ENCODE measurements around the gene MYO9A. TPM values are rescaled to one million over a fixed set of nuclear protein-coding genes. Genes with fewer than 3 reads are reported as not detected.
A peak's percentile ranks its signal among the peaks of the same experiment; 100 is the strongest.

Gene MYO9A
- total RNA-seq, 1 donor from 2014 or later = 38.5 TPM

- no peaks in the 10 kb centered on the region for H3K36me3 ChIP-seq
- H2AFZ ChIP-seq (replicated peaks) = no peak overlapping the region
- no peaks in the 10 kb centered on the region for H3K9me3 Mint-ChIP-seq
- no peaks in the 10 kb centered on the region for H3K27me3 Mint-ChIP-seq (ENCODE audit: insufficient read depth, low read depth)
- no peak overlapping the region for H3K9ac ChIP-seq
- no peaks in the 10 kb centered on the region for H3K9me3 ChIP-seq (ENCODE audit: low read depth)
- TF ChIP-seq EZH2phosphoT487 (IDR thresholded peaks at IDR 0.05) = no peak
- TF ChIP-seq CTCF (IDR thresholded peaks at IDR 0.05) = no peak
- no peak for TF ChIP-seq EZH2 (IDR thresholded peaks at IDR 0.05)
- no peaks in the 10 kb centered on the region for H3K4me1 Mint-ChIP-seq
- no peaks in the 10 kb centered on the region for H3F3A ChIP-seq (ENCODE audit: low read depth)
- H3K27ac ChIP-seq = no peak overlapping the region
- H3K4me3 Mint-ChIP-seq = no peak overlapping the region
- no peak overlapping the region for H3K4me2 ChIP-seq
- H3K79me2 ChIP-seq (ENCODE audit: low read depth) = no peaks in the 10 kb centered on the region
- H4K20me1 ChIP-seq (ENCODE audit: low read depth) = peaks cover 3% of the 10 kb centered on the region
- DNase-seq (ENCODE audit: low spot score) = no peak
- H3K4me1 ChIP-seq = no peaks in the 10 kb centered on the region
- H3K27ac Mint-ChIP-seq = no peak overlapping the region
- H3K27me3 ChIP-seq = no peaks in the 10 kb centered on the region
- no peak overlapping the region for H3K4me3 ChIP-seq
- H3K36me3 Mint-ChIP-seq = no peaks in the 10 kb centered on the region
Measured at GRCh38 chr15:72127724-72128322, 9.9 kb upstream of the MYO9A start.

- Histone ChIP-seq H3K27ac (no peak overlapping the region), H3F3A (ENCODE audit: low read depth) (no peaks in the 10 kb centered on the region), H3K9ac (no peak overlapping the region), H3K9me3 (ENCODE audit: low read depth) (no peaks in the 10 kb centered on the region), H4K20me1 (ENCODE audit: low read depth) (peaks cover 3% of the 10 kb centered on the region), H3K4me2 (no peak overlapping the region), H3K27me3 (no peaks in the 10 kb centered on the region), H3K79me2 (ENCODE audit: low read depth) (peaks cover 20% of the 10 kb centered on the region), H2AFZ (replicated peaks) (no peak overlapping the region), H3K36me3 (no peaks in the 10 kb centered on the region), H3K4me3 (no peak overlapping the region), H3K4me1 (no peaks in the 10 kb centered on the region)
- no peaks in the 10 kb centered on the region for H3K9me3 Mint-ChIP-seq
- no peak overlapping the region for H3K27ac Mint-ChIP-seq
- no peak overlapping the region for H3K4me3 Mint-ChIP-seq
- peaks cover 5% of the 10 kb centered on the region for H3K4me1 Mint-ChIP-seq
- no peaks in the 10 kb centered on the region for H3K36me3 Mint-ChIP-seq
- H3K27me3 Mint-ChIP-seq (ENCODE audit: insufficient read depth, low read depth) = peaks cover 3% of the 10 kb centered on the region
- DNase-seq (ENCODE audit: low spot score) = no peak
- TF ChIP-seq EZH2phosphoT487 (IDR thresholded peaks at IDR 0.05) (no peak), EZH2 (IDR thresholded peaks at IDR 0.05) (no peak), CTCF (IDR thresholded peaks at IDR 0.05) (no peak)
Measured at GRCh38 chr15:72124218-72124617, 6.3 kb upstream of the MYO9A start.

DNA sequence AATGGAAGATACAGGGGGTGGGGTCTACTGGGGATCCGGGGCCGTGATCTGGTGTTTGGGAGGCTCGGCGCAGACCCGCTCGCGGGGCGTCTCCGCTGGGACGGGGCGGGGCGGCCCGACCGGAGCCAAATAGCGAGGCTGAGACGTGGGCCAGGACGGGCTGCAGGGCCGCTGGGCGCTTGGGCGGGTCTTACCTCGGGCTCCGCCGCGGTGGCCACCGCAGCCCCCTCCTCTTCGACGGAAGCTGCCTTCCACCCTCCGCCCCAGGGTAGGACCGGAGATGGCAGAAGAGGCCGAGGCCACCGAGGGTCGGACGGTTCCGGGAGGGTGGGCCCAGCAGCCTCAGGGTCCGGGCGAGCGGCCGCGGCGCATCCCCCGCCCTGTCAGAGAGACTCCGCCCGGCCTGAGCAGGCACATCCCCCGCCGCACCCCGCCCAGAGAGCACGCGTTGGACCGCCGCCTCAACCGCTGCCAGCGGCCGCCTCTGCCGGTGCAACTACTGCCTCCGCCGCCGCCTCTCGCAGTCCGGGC is 399 bp downstream of the MYO9A start:
- Mint-ChIP-seq H3K4me3 (peak overlapping the region; percentile 97), H3K36me3 (no peaks in the 10 kb centered on the region), H3K9me3 (no peaks in the 10 kb centered on the region), H3K27me3 (ENCODE audit: insufficient read depth, low read depth) (peaks cover 6% of the 10 kb centered on the region), H3K4me1 (peaks cover 27% of the 10 kb centered on the region), H3K27ac (no peak overlapping the region)
- Histone ChIP-seq H3K4me3 (peak overlapping the region; percentile 78), H3K27ac (peak overlapping the region; percentile 64), H4K20me1 (ENCODE audit: low read depth) (peaks cover 17% of the 10 kb centered on the region), H3K4me1 (peaks cover 9% of the 10 kb centered on the region), H3K79me2 (ENCODE audit: low read depth) (peaks cover 61% of the 10 kb centered on the region), H3K4me2 (peak overlapping the region; percentile 88), H3K27me3 (no peaks in the 10 kb centered on the region), H3K9ac (peak overlapping the region; percentile 42), H3K9me3 (ENCODE audit: low read depth) (no peaks in the 10 kb centered on the region), H3K36me3 (no peaks in the 10 kb centered on the region), H2AFZ (replicated peaks) (peak overlapping the region; percentile 91), H3F3A (ENCODE audit: low read depth) (peaks cover 24% of the 10 kb centered on the region)
- peak; percentile 90 for DNase-seq (ENCODE audit: low spot score)
- no peak for TF ChIP-seq CTCF (IDR thresholded peaks at IDR 0.05)
- TF ChIP-seq EZH2phosphoT487 (IDR thresholded peaks at IDR 0.05) = no peak
- TF ChIP-seq EZH2 (IDR thresholded peaks at IDR 0.05) = no peak

Measured in neural progenitor cell (in vitro differentiated cells).